GDM1 (cell line): Measurements from ENCODE around the gene GABRR2.
"Not testable (repeated sequence)": the region's sequence is repeated elsewhere in the genome, so short reads cannot be mapped to it uniquely, and the experiment has no call there.

ENCODE experiments used
- DNase-seq: peaks from one replicate; lab custom pipeline; 2025; lab: John Stamatoyannopoulos, UW

GABRR2 gene

GRCh38 chr6:89257781-89258180, 57.3 kb downstream of the GABRR2 start:
- no peak for DNase-seq

GRCh38 chr6:89257346-89257745, 57.8 kb downstream of the GABRR2 start:
- DNase-seq, result no peak

GRCh38 chr6:89255417-89255816, 59.7 kb downstream of the GABRR2 start:
- no peak for DNase-seq

GRCh38 chr6:89254569-89254968, 60.5 kb downstream of the GABRR2 start:
- no peak for DNase-seq

- DNase-seq, result no peak
These were observed 62.2 kb downstream of the GABRR2 start for GRCh38 chr6:89252907-89253306.

GRCh38 chr6:89251976-89252375, 63.1 kb downstream of the GABRR2 start:
- no peak for DNase-seq

- no peak for DNase-seq
These were observed 63.9 kb downstream of the GABRR2 start for GRCh38 chr6:89251170-89251569.

- DNase-seq, result no peak
These were observed 64.9 kb downstream of the GABRR2 start for GRCh38 chr6:89250239-89250638.

GRCh38 chr6:89244241-89244985, 70.7 kb downstream of the GABRR2 start:
- DNase-seq, result no peak

GRCh38 chr6:89243331-89243629, 71.8 kb downstream of the GABRR2 start:
- DNase-seq, result no peak

- DNase-seq, result peak; percentile 14
These were observed 72.3 kb downstream of the GABRR2 start for GRCh38 chr6:89242574-89243330.

- DNase-seq, result peak; percentile 52
These were observed 75.8 kb downstream of the GABRR2 start for GRCh38 chr6:89239338-89239737.

- DNase-seq, result no peak
These were observed 77.9 kb downstream of the GABRR2 start for GRCh38 chr6:89237158-89237557.

GRCh38 chr6:89233605-89234004, 81.5 kb downstream of the GABRR2 start:
- DNase-seq, result not testable (repeated sequence)

GRCh38 chr6:89222712-89223039, 92.4 kb downstream of the GABRR2 start:
- no peak for DNase-seq

GRCh38 chr6:89221971-89222711, 93.0 kb downstream of the GABRR2 start:
- no peak for DNase-seq

- no peak for DNase-seq
These were observed 94.0 kb downstream of the GABRR2 start for GRCh38 chr6:89221129-89221528.

GRCh38 chr6:89217299-89217910, 97.7 kb downstream of the GABRR2 start, which contains the start of gene GABRR1:
Gene GABRR1 (minus strand): TSS chr6:89217358. CDS start chr6:89217322, 36 bp downstream.
- DNase-seq, result no peak

GRCh38 chr6:89216411-89216810, 98.7 kb downstream of the GABRR2 start:
- no peak for DNase-seq

- no peak for DNase-seq
These were observed 99.7 kb downstream of the GABRR2 start for GRCh38 chr6:89215391-89215790.

- no peak for DNase-seq
These were observed 100.9 kb downstream of the GABRR2 start for GRCh38 chr6:89214197-89214596.

GRCh38 chr6:89212472-89212871, 102.6 kb downstream of the GABRR2 start:
- DNase-seq, result no peak

GRCh38 chr6:89209457-89209856, 105.6 kb downstream of the GABRR2 start:
- DNase-seq, result no peak
